HG03095 (cell line): ENCODE results near the gene JAG1.
"Not testable (repeated sequence)": the region's sequence is repeated elsewhere in the genome, so short reads cannot be mapped to it uniquely, and the experiment has no call there.

Experiments
- ATAC-seq: cut with Tn5 transposase; IDR thresholded peaks from one replicate; pipeline ENCODE4 v1.9.1; 2021; ENCODE audit warnings: moderate library complexity; ENCODE audit not compliant: unreplicated experiment

Gene JAG1

DNA sequence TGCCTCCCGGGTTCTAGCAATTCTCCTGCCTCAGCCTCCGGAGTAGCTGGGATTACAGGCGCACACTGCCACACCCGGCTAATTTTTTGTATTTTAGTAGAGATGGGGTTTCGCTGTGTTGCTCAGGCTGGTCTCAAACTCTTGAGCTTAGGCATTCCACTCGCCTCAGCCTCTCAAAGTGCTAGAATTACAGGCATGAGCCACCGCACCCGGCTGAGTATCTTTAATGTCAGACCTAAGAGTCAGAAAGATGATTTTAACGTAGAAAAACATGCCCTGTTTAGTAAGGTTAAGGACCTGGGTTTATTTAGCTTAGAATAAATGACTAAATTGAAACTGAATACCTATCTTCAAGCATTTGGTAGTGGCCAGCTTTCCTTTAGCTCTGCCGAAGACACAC is 83.4 kb downstream of the JAG1 start:
- not testable (repeated sequence) for ATAC-seq
